H9 (cell line): ENCODE data around the gene SUN1. TPM values are rescaled to one million over a fixed set of nuclear protein-coding genes. Genes with fewer than 3 reads are reported as not detected.

Experiments used
- DNase-seq: peaks from one replicate; pipeline ENCODE4 v3.0.0-alpha.2; 2017
- H2AFZ ChIP-seq: one replicate; pipeline ENCODE4 v1.6.1; 2013; ENCODE audit warnings: mild to moderate bottlenecking, low read length, control low read depth, moderate library complexity
- H2AK5ac ChIP-seq: 2 replicates; pipeline ENCODE4 v1.6.1; 2013; ENCODE audit warnings: low read length, control low read depth, mixed read lengths; ENCODE audit not compliant: insufficient read length
- H2BK120ac ChIP-seq: one replicate; pipeline ENCODE4 v1.6.1; 2013; ENCODE audit warnings: low read depth, mild to moderate bottlenecking, low read length, control low read depth, inconsistent platforms; ENCODE audit not compliant: poor library complexity, severe bottlenecking
- H2BK12ac ChIP-seq: 2 replicates; pipeline ENCODE4 v1.6.1; 2013; ENCODE audit warnings: low read length, control low read depth, mixed read lengths, low read depth; ENCODE audit not compliant: insufficient read length
- H2BK15ac ChIP-seq: 2 replicates; pipeline ENCODE4 v1.6.1; 2013; ENCODE audit warnings: low read depth, low read length, control low read depth
- H2BK20ac ChIP-seq: one replicate; pipeline ENCODE4 v1.6.1; 2013; ENCODE audit warnings: low read depth, mild to moderate bottlenecking, low read length, control low read depth, inconsistent platforms; ENCODE audit not compliant: poor library complexity, severe bottlenecking
- H2BK5ac ChIP-seq: 2 replicates; pipeline ENCODE4 v1.6.1; 2013; ENCODE audit warnings: low read length, control low read depth, mixed read lengths; ENCODE audit not compliant: insufficient read length
- H3K14ac ChIP-seq: 2 replicates; pipeline ENCODE4 v1.6.1; 2013; ENCODE audit warnings: low read length, control low read depth; ENCODE audit not compliant: insufficient read depth
- H3K18ac ChIP-seq: 2 replicates; pipeline ENCODE4 v1.6.1; 2013; ENCODE audit warnings: low read depth, mild to moderate bottlenecking, mixed read lengths, low read length, control low read depth; ENCODE audit not compliant: insufficient read length
- H3K23ac ChIP-seq: 2 replicates; pipeline ENCODE4 v1.6.1; 2013; ENCODE audit warnings: low read length, control low read depth, mixed read lengths, low read depth; ENCODE audit not compliant: insufficient read length
- H3K23me2 ChIP-seq: 2 replicates; pipeline ENCODE4 v1.6.1; 2013; ENCODE audit warnings: low read depth, mild to moderate bottlenecking, mixed read lengths, low read length, control low read depth; ENCODE audit not compliant: insufficient read length, poor library complexity, severe bottlenecking
- H3K27ac ChIP-seq: 2 replicates; pipeline ENCODE4 v1.5.1; 2013; ENCODE audit warnings: low read length, control low read depth, mixed read lengths, low read depth; ENCODE audit not compliant: insufficient read length
- H3K27me3 ChIP-seq: 2 replicates; pipeline ENCODE4 v1.6.1; 2013; ENCODE audit warnings: low read length, control low read depth, inconsistent platforms; ENCODE audit not compliant: insufficient read depth
- H3K4ac ChIP-seq: 2 replicates; pipeline ENCODE4 v1.6.1; 2013; ENCODE audit warnings: low read depth, mild to moderate bottlenecking, control low read depth, inconsistent platforms, low read length, moderate library complexity
- H3K4me1 ChIP-seq: 2 replicates; pipeline ENCODE4 v1.6.1; 2013; ENCODE audit warnings: low read length, control low read depth, inconsistent platforms; ENCODE audit not compliant: insufficient read depth
- H3K4me2 ChIP-seq: 2 replicates; pipeline ENCODE4 v1.6.1; 2013; ENCODE audit warnings: low read length, control low read depth, mixed read lengths; ENCODE audit not compliant: insufficient read length, insufficient read depth
- H3K56ac ChIP-seq: 2 replicates; pipeline ENCODE4 v1.6.1; 2013; ENCODE audit warnings: low read depth, mild to moderate bottlenecking, mixed read lengths, low read length, control low read depth; ENCODE audit not compliant: insufficient read length
- H3K79me1 ChIP-seq: 2 replicates; pipeline ENCODE4 v1.6.1; 2013; ENCODE audit warnings: low read depth, mild to moderate bottlenecking, moderate library complexity, low read length, control low read depth, inconsistent platforms; ENCODE audit not compliant: insufficient read depth, poor library complexity, severe bottlenecking
- H3K79me2 ChIP-seq: 2 replicates; pipeline ENCODE4 v1.6.1; 2013; ENCODE audit warnings: low read length, control low read depth, inconsistent platforms; ENCODE audit not compliant: insufficient read depth
- H3K9ac ChIP-seq: 2 replicates; pipeline ENCODE4 v1.6.1; 2013; ENCODE audit warnings: low read length, control low read depth, mixed read lengths; ENCODE audit not compliant: insufficient read length; ENCODE audit errors: extremely low read depth
- H3K9me3 ChIP-seq: one replicate; pipeline ENCODE4 v1.6.1; 2013; ENCODE audit warnings: low read depth, low read length, inconsistent platforms; ENCODE audit not compliant: control insufficient read depth
- H3T11ph ChIP-seq: one replicate; pipeline ENCODE4 v1.6.1; 2013; ENCODE audit warnings: mild to moderate bottlenecking, low read length, control low read depth, inconsistent platforms
- H4K20me1 ChIP-seq: one replicate; pipeline ENCODE4 v1.6.1; 2013; ENCODE audit not compliant: control insufficient read depth, insufficient read length, insufficient read depth
- H4K5ac ChIP-seq: 2 replicates; pipeline ENCODE4 v1.6.1; 2013; ENCODE audit warnings: low read depth, mild to moderate bottlenecking, mixed read lengths, low read length, control low read depth; ENCODE audit not compliant: insufficient read length
- H4K8ac ChIP-seq: replicated peaks from 2 replicates; pipeline ENCODE4 v1.6.1; 2013; ENCODE audit warnings: low read length, control low read depth, mixed read lengths, low read depth; ENCODE audit not compliant: insufficient read length
- H4K91ac ChIP-seq: 2 replicates; pipeline ENCODE4 v1.6.1; 2013; ENCODE audit warnings: low read depth, mild to moderate bottlenecking, moderate library complexity, mixed read lengths, low read length, control low read depth; ENCODE audit not compliant: insufficient read length
- H3K27ac Mint-ChIP-seq, 3 experiments: 2 replicates in 2 of 3; 3 replicates in 1 of 3; pipeline ENCODE4 v1.8.0; 2020 to 2021; ENCODE audit warnings: mixed read lengths in 3 of 3, mild to moderate bottlenecking in 1 of 3, moderate library complexity in 1 of 3
- H3K27me3 Mint-ChIP-seq: 2 replicates; pipeline ENCODE4 v1.8.0; 2021; ENCODE audit warnings: low read depth, mild to moderate bottlenecking, moderate library complexity, mixed read lengths
- H3K36me3 Mint-ChIP-seq, 3 experiments: 2 replicates in 2 of 3; 3 replicates in 1 of 3; pipeline ENCODE4 v1.8.0; 2020 to 2021; ENCODE audit warnings: low read depth in 3 of 3, mixed read lengths in 3 of 3; ENCODE audit not compliant: insufficient read depth in 1 of 3
- H3K4me1 Mint-ChIP-seq, 2 experiments: 2 replicates each; pipeline ENCODE4 v1.8.0; 2020; ENCODE audit warnings: mixed read lengths in 2 of 2
- H3K4me3 Mint-ChIP-seq, 2 experiments: 2 replicates in 1 of 2; 3 replicates in 1 of 2; pipeline ENCODE4 v1.8.0; 2020 to 2021; ENCODE audit warnings: mild to moderate bottlenecking in 2 of 2, mixed read lengths in 2 of 2, moderate library complexity in 1 of 2
- H3K9me3 Mint-ChIP-seq, 2 experiments: 2 replicates in 1 of 2; 3 replicates in 1 of 2; pipeline ENCODE4 v1.8.0; 2020; ENCODE audit warnings: mild to moderate bottlenecking in 2 of 2, mixed read lengths in 2 of 2, moderate library complexity in 1 of 2
- WGBS: extraction: QIAGEN DNeasy Blood & Tissue Kit; methylation state at CpG from one replicate; pipeline ENCODE4 v1.1.7; 2013; ENCODE audit warnings: missing lambda C conversion rate, low lambda C conversion rate, mixed read lengths; ENCODE audit not compliant: insufficient read length; ENCODE audit errors: extremely low coverage; 5-methylcytosine and 5-hydroxymethylcytosine counted together
- total RNA-seq: library from RNA; stranded (reverse); gene quantifications from 2 replicates; pipeline ENCODE4 v1.2.1, GENCODE V29; 2021
- TF ChIP-seq, protein P1 (sequence below): fragments of 200-600 bp; sonication (generic); conservative IDR thresholded peaks from 3 replicates; pipeline ENCODE4 v1.8.0; 2021; ENCODE audit warnings: antibody characterized with exemption, mild to moderate bottlenecking

Gene SUN1
- total RNA-seq, 1 experiment from 2014 or later = 118 TPM

GRCh38 chr7:880450-880849 lies 48.2 kb downstream of the SUN1 start:
- TF ChIP-seq, protein P1, sequence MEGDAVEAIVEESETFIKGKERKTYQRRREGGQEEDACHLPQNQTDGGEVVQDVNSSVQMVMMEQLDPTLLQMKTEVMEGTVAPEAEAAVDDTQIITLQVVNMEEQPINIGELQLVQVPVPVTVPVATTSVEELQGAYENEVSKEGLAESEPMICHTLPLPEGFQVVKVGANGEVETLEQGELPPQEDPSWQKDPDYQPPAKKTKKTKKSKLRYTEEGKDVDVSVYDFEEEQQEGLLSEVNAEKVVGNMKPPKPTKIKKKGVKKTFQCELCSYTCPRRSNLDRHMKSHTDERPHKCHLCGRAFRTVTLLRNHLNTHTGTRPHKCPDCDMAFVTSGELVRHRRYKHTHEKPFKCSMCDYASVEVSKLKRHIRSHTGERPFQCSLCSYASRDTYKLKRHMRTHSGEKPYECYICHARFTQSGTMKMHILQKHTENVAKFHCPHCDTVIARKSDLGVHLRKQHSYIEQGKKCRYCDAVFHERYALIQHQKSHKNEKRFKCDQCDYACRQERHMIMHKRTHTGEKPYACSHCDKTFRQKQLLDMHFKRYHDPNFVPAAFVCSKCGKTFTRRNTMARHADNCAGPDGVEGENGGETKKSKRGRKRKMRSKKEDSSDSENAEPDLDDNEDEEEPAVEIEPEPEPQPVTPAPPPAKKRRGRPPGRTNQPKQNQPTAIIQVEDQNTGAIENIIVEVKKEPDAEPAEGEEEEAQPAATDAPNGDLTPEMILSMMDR = no peak
- Histone ChIP-seq H3K18ac (no peak overlapping the region), H4K20me1 (no peaks in the 10 kb centered on the region), H4K91ac (no peak overlapping the region), H3K23ac (no peak overlapping the region), H3K14ac (no peak overlapping the region), H3K27ac (no peak overlapping the region), H2BK120ac (no peak overlapping the region), H3T11ph (no peak overlapping the region), H3K9ac (no peak overlapping the region), H4K5ac (no peak overlapping the region), H2AK5ac (no peak overlapping the region), H4K8ac (no peak overlapping the region), H3K56ac (no peak overlapping the region), H3K79me1 (peaks cover 3% of the 10 kb centered on the region), H3K23me2 (peaks cover 5% of the 10 kb centered on the region), H2BK5ac (no peak overlapping the region), H2AFZ (no peak overlapping the region), H3K9me3 (no peaks in the 10 kb centered on the region), H2BK15ac (no peak overlapping the region), H3K4ac (no peak overlapping the region), H3K4me1 (no peaks in the 10 kb centered on the region), H2BK12ac (no peak overlapping the region), H3K27me3 (no peaks in the 10 kb centered on the region), H2BK20ac (no peak overlapping the region), H3K4me2 (no peak overlapping the region), H3K79me2 (peaks cover 59% of the 10 kb centered on the region; the same call in 1 of the 2 replicates)
- Mint-ChIP-seq H3K27me3 (no peaks in the 10 kb centered on the region), H3K36me3 (peaks cover 6 to 18% (median 12%) of the 10 kb centered on the region in 3 experiments), H3K9me3 (peaks cover 0 to 3% of the 10 kb centered on the region in 2 experiments; a peak in 1 of 5 replicates), H3K4me1 (peaks cover 10% of the 10 kb centered on the region in 2 experiments), H3K4me3 (no peak overlapping the region), H3K27ac (peak overlapping the region in 1 of 3 experiments; percentile 22; a peak in 1 of 7 replicates)
- no CpG with 5 or more reads among the region's 15 CpGs for WGBS
- no peak for DNase-seq
